Fibroblast of lung (primary cell): ENCODE measurements around the gene TARM1.

Source experiments
- CTCF ChIP-seq, 2 donors: IDR thresholded peaks in 1 of 2; conservative IDR thresholded peaks in 1 of 2; 1 replicate in 1 of 2; 2 replicates in 1 of 2; pipeline ENCODE4 v1.5.1; 2011 to 2012; ENCODE audit warnings: low read length in 2 of 2, control low read depth in 1 of 2, inconsistent platforms in 1 of 2, low read depth in 1 of 2, mild to moderate bottlenecking in 1 of 2
- EZH2 ChIP-seq: IDR thresholded peaks from 2 replicates; pipeline ENCODE4 v1.5.1; 2012; ENCODE audit warnings: low read length, control low read depth, mild to moderate bottlenecking; ENCODE audit errors: missing control alignments

- TF ChIP-seq CTCF (conservative IDR thresholded peaks at IDR 0.05 in 1 of 2, IDR thresholded peaks at IDR 0.05 in 1 of 2; ENCODE audit: low read depth in 1 of 2, low read length in 2 of 2) (no peak), EZH2 (no peak)
Measured at GRCh38 chr19:54105796-54106195, 24.6 kb upstream of the TARM1 start.
